GM20431 (cell line): ENCODE data around the gene INF2.

Experiments
- in situ Hi-C: fragments of 300-500 bp; cut with MseI, MboI; formaldehyde crosslinking; loops from one replicate; pipeline ENCODE4 v1.15.0; 2020; ENCODE audit warnings: low sequenced_read_pairs; ENCODE audit not compliant: unreplicated experiment

INF2 gene

DNA sequence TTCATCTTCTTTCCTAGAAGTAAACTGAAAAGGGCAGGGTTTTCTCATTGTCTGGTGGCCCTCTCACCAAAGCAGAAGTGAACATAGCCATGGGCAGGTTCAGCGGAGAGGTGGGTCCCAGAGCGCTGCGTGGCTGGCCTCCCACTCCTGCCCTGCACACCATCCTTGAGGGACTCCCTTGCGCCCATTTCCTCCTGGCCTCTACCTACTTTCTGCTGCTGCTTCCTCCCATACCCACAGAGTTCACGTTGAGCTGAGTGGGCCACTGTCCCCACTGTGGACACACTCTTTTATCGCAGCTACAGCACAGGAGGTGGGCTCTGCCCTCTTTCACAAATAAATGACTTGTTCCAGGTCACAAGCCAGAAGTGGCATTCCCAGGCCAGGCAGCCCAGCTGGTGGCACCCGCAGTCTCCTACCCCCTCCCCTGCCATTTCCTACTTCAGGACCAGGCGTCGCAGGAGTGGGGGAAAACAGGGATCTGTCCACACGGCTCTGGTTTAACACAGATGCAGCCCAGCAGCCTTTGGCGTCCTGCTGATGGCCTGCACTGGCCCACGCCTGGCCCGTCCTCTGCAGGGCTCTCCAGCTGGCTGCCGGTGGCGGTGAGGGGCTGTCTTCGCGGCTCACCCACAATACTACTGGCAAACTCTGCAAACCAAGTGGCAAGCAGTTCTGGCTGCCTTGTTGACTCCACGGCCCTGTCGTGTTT lies 68.4 kb downstream of the INF2 start:
- in situ Hi-C loops: no loop called here

DNA sequence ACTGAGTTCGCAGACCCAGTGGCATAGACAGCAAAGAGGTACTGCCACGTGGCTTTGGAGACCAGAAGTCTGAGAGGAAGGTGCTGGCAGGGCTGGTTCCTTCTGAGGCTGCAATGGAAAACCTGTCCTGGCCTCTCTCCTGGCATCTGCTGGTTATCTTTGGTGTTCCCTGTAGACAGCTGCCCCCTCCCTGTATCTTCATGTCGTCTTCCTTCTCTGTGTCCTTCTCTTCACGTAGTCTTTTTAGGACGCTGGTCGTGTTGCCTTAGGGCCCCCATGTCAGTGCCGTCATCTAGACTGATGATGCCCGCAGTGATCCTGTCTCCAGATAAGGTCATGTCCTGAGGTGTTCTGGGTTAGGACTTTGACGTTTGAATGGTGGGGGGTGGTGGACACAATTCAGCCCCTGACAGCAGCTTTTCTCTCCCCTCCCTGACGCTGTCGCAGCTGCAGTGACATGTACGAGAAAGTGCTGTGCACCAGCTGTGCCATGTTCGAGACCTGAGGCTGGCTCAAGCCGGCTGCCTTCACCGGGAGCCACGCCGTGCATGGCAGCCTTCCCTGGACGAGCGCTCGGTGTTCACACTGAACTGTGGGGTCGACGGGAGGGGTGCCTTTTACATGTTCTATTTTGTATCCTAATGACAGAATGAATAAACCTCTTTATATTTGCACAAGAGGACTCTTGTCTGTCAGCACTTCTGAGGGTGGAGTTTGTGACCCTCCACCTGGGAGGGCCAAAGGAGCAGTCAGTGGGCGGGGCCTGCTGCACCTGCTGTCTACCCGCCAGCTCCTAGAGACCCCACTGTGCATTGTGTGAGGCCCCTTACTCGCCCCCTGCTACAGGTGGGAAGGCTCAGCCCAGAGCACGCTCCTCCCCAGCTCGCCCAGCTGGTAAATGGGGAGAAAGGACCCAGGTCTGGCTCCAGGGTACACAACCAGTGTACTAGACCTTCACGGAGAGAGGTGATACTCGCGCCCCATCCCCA lies 69.9 kb downstream of the INF2 start:
- in situ Hi-C loops: no loop called here

GRCh38 chr14:104765517-104765916 lies 76.1 kb downstream of the INF2 start:
- in situ Hi-C loops: no loop called here

DNA sequence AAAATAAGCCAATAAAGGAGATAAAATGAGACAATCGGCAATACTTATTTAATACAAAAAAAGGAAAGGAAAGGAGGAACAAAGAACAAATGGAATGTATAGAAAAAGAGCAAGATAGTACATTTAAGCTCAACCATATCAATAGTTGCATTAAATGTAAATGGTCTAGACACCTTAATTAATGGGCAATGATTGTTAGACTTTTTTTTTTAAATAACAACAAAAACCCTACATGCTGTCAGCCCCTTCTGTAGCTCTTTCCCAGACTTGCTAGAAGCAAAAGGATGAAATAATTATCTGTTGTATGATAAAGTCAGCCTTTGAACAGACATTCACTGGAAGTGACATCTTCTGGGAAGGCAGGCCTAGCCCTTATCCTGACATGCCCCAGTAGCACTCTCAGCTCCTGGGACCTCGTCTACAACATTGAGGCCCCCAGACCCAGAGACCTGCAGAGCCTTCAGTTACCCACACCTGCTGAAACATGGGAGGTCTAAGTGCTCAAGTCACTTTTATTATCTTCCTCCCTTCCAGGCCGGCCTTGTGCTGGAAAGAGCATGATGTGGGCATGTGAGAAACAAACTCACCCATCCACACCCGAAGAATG lies 76.9 kb downstream of the INF2 start:
- in situ Hi-C loops: no loop called here

GRCh38 chr14:104766863-104767633 lies 77.6 kb downstream of the INF2 start:
- in situ Hi-C loops: no loop called here

DNA sequence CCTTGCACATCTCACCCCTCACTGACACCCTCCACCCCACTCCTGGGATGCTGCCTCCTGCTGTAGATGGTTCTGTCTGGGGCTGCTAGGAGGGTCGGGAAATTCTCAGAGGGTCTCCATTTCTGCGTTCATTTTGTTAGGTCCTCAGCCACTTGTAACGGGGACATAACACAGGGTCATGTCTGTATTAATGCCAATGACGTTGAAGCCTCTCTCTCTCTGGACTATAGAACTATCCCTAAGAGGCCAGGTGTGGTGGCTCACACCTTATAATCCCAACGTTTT lies 78.2 kb downstream of the INF2 start:
- in situ Hi-C loops: no loop called here

- in situ Hi-C loops: no loop called here
Observed at GRCh38 chr14:104768437-104769323, 79.3 kb downstream of the INF2 start.

- in situ Hi-C loops: loop anchor here (10.0 kb wide), 1 partner anchor 55 kb away; no protein-coding TSS in a partner anchor
Observed at GRCh38 chr14:104769324-104770071, 80.1 kb downstream of the INF2 start.

DNA sequence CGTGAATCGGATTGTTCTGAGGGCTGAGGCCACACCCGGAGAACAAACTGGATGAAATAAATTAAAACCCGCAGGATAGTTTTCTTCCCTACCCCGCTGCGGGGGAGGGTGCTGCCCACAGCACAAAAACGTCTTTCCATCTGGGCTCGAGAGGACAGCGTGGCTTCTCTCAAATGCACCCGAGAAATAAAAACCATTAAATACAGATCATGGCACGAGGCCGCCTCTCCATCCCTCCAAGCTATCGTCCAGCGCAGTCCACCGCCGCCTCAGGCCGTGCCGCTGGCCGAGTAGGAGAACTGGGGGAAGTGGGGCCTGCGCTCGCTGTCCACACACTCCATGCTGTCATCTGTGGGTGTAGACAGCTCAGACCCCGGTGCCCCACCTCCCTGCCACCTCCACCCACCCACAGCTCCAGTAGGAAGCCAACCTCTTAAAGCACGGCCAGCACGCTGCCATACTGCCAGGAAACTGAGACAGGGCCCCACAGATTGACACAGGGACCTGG lies 80.7 kb downstream of the INF2 start:
- in situ Hi-C loops: loop anchor here (10.0 kb wide), 1 partner anchor 55 kb away; no protein-coding TSS in a partner anchor

- in situ Hi-C loops: loop anchor here (10.0 kb wide), 1 partner anchor 54 kb away; no protein-coding TSS in a partner anchor
Observed at GRCh38 chr14:104770851-104771272, 81.4 kb downstream of the INF2 start.

DNA sequence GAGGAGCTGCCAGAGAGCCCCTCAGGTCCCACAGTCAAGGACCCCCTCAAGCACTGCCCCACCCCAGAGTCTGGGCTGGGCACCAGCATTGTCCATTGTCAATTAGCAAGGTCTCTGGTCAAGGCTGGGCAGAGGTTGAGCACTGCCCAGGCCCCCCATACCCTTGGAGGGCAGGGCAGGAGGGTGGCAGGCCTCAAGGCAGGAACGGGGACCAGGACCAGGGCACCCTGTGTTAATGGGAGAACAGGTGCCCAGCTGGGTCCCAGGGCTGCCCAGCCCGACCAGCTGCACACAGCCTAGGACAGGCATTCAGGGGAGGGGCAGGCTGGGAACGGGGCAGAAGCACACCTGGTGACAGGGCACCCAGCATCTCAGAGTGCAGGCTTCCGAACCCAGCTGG lies 82.0 kb downstream of the INF2 start:
- in situ Hi-C loops: loop anchor here (10.0 kb wide), 1 partner anchor 53 kb away; no protein-coding TSS in a partner anchor
